Stimulated activated CD8-positive, alpha-beta memory T cell treated with anti-CD3 and anti-CD28 coated beads, Interleukin-15, amount 100 ng/mL, for 4 hours (primary cell): Measurements from ENCODE around the gene GZMH.
A peak's percentile ranks its signal among the peaks of the same experiment; 100 is the strongest.
"Not testable (repeated sequence)": the region's sequence is repeated elsewhere in the genome, so short reads cannot be mapped to it uniquely, and the experiment has no call there.

Experiments
- DNase-seq, 2 donors: peaks; one replicate each; pipeline ENCODE4 v3.0.0-alpha.2; 2020; ENCODE audit warnings: low read depth in 2 of 2

The GZMH gene, protein sequence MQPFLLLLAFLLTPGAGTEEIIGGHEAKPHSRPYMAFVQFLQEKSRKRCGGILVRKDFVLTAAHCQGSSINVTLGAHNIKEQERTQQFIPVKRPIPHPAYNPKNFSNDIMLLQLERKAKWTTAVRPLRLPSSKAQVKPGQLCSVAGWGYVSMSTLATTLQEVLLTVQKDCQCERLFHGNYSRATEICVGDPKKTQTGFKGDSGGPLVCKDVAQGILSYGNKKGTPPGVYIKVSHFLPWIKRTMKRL

DNA sequence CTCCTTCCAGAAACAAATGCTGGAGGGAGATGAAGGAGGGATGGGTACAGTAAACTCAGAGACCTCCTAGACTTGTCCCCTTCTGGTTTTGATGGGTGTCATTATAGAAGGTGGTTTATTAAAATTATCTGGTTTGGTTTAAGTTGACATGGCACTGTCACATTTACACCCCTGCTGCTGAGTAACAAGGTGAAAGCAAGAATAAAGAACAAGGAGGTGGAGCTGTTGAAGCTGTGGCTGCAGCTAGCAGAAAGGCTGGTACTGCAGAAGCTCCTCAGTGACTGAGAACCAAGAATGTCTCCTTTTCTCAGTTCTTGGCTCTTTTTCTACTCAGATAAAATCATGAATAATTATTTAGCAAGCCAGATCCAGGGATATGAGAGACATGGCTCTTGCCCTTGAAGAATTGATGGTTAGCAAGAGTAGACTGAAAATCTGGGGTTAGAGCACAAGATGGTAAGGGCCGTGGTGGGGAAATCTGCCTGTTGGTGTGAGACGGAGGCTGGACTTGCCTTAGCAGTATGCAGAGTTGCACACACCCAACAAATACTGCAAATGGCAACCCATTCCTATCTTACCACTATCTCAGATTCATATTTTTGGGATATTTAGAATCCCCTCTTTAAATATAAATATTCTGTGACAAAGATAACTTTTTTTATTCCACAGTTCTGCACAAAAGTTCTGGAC, at the start of gene GZMH:
TSS of gene GZMH (minus strand) at position 31 of the 690 bp plus-strand sequence. CDS start 72 bp downstream, outside the sequence.
- no peak for DNase-seq

DNA sequence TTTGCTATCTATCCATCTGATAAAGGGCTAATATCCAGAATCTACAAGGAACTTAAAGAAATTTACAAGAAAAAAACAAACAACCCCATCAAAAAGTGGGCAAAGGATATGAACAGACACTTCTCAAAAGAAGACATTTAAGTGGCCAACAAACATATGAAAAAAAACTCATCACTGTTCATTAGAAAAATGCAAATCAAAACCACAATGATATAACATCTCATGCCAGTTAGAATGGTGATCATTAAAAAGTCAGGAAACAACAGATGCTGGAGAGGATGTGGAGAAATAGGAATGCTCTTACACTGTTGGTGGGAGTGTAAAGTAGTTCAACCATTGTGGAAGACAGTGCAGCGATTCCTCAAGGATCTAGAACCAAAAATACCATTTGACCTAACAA, 38.9 kb upstream of the GZMH start:
- not testable (repeated sequence) for DNase-seq

DNA sequence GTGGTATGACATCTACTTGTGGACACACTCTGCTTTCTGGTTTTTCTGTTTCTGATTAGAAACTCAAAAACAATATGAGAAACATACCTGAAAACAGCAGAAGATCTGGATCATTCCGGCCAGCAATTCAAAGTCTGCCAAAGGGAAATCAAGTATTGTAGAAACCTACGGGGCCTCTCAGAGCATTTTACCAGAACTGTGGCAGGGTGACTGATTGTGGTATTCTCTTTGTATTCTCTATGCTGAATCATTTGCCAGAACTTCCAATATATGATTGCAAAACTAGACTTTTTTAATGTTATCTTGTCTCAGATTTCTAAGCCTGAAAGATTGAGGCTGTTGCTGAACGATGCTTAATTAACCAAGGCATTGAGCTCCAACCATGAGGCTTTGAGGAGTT, 30.4 kb upstream of the GZMH start:
- no peak for DNase-seq

DNA sequence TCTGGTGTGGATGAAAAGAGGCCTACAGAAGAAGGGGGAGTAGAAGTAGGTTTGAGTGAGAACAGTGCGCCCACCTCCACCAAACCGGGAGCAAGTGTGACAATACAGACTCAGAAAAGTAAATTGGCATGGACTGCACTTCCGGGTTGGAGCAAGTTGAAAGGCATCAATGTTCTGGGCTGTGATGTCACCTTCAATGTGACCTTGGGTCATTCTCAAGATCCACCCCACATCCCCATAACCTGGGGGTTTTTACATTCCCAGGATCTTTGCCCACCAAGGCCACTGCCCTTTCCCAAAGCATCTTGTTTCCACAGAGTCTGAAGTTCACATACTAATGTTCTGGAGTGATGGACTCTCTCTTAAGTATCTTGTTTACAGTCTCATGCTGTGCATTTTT, 29.8 kb upstream of the GZMH start:
- DNase-seq = no peak

DNA sequence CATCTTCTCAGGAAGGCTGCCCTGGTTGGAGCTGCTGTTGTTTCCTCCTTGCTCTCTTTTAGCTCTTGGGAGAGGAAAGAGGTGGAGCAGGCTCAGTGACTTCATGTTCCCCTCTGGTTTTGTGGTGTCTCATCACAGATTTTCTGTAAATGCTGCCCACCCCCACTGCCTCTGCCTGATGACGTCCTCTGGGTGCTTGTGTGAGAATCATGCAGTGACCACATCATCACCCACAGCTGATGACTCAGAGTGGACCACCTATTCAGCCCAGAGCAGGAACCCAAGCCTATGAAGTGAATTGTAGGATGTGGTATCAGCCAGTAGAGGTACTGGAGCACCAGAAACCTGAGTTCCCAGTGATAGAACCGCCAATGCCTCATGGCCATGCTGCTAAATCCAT, 24.7 kb upstream of the GZMH start, which contains the start of gene GZMB:
TSS of gene GZMB (minus strand) at position 33 of the 400 bp plus-strand sequence. CDS start at position 3, 30 bp downstream.
- peak; percentile 68 to 84 for DNase-seq

DNA sequence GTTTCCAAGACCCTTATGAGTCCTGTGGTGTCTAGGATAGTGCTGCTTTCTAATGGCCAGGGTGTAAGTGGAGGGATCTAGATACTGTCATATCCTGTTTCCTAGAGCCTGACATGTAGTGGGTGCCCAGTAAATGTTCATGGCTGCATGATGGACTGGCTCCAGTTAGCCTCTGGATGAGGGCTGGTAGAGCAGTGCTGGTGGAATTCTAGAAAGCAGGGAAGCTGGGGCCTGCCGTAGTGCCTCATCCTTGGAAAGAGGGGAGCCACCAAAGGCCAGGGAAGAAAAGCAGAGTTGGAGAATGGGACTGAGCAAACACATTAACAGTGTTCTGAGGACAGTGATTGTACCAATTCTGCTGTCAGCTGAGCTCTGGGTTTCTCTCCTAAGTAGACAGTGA, 23.9 kb upstream of the GZMH start:
- no peak for DNase-seq

DNA sequence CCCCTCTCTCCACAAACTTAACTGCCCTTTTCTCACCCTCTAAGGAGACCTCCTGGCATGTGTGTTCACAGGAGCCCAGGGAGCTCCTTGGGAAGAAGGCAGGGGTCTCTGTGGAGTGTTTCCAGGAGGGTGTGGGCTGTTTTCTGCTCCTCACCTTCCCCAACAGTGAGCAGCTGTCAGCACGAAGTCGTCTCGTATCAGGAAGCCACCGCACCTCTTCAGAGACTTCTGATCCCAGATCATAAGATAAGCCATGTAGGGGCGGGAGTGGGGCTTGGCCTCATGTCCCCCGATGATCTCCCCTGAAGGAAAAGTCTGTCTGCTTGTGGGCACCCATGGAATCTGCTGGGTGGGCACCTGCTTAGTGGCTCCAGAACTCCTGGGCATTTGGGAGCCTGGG, 23.3 kb upstream of the GZMH start:
- no peak for DNase-seq

DNA sequence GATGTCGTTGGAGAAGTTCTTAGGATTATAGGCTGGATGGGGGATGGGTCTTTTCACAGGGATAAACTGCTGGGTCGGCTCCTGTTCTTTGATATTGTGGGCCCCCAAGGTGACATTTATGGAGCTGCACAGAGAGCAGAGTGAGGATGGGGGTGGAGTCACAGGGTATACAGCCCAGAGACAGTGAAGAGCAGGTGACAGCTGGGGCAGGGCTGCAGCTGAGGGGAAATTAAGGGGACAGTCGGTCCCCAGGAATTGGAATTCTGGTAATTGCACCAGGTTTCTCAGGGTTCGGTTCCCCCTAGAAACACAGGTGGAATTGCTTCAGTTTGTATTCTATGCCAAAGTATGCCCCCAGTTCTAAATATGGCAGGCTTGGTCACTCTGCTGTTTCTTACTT, 22.9 kb upstream of the GZMH start:
- DNase-seq = no peak

DNA sequence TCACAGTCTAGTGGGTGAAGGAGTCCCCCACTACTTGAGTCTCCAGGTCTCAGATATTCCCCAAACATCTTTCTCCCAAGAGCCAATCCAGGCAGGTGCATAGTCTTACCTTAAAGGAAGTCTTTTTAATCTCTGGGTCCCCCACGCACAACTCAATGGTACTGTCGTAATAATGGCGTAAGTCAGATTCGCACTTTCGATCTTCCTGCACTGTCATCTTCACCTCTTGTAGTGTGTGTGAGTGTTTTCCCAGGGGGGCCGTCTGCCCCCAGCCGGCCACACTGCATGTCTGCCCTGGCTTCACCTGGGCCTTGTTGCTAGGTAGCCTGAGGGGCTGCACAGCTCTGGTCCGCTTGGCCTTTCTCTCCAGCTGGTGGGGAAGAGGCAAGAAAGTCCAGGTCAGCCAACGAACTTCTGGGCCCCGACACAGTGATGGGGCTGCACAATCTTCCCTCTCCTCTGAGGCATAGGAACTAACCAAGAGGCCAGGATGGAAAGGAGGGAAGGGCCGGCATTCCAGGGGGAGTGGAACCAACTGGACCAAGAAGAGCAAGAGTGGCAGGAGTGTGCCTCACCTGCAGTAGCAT, 22.4 kb upstream of the GZMH start:
- no peak for DNase-seq

DNA sequence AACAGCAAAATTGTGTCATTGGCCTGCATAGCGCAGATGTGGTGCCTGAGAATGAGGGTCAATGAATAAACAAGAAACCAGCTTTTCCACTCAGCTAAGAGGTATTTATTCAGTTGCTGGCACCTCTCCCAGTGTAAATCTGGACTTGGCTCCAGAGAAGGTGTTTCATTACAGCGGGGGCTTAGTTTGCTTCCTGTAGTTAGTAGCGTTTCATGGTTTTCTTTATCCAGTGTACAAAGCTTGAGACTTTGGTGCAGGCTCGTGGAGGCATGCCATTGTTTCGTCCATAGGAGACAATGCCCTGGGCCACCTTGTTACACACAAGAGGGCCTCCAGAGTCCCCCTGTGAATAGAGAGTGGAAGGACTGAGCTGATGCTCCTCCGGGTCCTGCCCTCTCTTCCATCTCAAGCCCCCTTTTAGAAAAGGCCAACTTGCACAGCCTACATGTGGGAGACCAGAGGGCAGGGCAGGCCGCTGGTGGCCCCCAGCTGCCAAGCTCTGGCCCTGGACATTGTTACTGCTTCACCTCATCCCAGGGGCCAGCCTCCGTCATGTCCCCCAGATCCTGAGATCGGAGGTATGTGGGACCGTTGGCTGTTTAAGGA, 21.5 kb upstream of the GZMH start:
- no peak for DNase-seq

DNA sequence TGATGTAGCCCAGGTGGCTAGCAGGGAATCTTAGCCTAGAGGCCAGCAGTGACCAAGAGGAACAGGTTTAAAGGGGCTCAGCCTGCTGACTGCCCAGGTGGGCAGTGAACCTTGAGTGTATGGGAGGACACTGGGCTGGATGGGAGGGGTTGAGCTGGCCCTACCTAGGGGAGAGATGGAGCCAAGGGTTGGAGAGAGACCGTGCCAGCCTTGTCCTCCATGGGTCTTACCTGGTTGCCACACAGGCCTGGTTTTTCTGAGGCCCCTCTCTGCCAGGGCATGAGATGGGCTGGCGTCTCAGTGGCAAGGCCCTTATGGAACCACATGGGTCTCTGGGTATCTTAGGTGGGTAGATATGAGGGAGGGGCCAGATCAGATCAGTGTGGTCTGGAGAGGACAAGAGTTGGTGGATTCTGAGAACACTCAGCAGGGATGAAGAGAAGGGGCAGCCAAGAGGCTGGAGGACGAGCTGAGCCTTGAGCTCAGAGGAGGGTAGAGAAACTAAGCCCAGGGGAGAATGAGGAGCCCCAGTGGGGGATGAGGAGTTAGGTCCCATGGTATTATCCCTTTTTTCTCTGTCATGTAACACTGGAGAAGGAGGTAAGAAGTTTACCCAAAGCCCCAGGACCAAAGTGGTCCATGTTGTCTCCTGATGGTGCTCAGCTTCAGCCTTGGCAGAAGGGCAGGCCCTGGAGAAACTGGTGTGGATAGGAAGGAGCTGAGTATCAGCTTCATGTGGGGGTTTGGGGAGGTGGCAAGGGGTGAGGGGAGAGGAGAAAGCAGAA, 20.8 kb upstream of the GZMH start:
- no peak for DNase-seq

DNA sequence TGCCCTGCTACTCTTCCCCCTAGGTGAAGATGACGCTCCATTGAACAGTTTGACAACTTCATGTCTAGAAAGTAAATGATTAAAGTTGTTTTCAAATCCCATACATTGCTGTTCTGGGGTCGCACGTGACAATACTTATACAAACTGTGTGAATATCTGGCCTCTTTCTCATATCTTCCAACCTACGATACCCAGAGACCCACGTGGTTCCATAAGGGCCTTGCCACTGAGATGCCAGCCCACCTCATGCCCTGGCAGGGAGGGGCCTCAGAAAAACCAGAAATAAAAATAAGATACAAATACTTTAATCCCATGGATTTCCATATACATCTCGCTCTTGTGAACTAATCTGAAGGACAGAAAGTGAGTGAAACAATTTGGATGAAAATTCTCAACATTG, 20.0 kb upstream of the GZMH start:
- DNase-seq = no peak

DNA sequence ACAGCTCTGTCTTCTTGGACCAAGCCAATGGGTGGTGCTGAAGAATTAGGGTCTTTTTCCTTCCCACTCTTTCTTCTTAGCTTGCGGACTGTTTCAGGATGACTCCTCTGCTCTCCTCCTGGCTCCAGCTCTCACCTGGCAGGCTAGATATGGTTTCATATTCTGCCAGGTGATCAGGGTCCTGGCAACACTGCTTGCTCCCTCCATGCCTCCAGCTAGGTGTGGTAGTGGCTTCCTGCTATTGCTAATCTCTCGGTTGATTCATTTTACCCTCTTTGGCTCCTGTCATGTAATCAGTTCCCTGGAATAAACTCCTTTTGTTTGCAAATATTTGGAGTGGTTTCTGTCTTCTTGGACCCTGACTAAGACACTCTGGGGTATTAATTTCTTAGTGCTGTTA, 4.3 kb upstream of the GZMH start:
- no peak for DNase-seq

DNA sequence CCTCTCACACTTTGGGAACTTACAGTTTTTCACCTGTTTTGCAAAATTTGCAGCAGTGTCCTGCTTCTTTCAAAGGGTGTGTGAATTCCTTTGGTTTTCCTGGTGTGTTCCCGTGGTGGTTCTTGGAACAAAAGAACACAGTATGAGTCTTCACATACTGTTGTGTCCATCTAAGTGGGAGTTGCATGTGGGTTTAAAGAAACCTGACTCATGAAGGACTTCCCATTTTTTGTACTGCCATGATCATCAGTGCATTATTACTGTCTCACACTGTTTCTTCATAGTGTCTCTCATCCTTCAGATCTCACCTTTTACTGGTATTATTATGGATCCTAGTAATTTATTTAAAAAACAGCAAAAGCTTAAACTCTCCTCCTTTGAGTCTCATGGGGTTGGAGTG, 3.8 kb upstream of the GZMH start:
- no peak for DNase-seq

DNA sequence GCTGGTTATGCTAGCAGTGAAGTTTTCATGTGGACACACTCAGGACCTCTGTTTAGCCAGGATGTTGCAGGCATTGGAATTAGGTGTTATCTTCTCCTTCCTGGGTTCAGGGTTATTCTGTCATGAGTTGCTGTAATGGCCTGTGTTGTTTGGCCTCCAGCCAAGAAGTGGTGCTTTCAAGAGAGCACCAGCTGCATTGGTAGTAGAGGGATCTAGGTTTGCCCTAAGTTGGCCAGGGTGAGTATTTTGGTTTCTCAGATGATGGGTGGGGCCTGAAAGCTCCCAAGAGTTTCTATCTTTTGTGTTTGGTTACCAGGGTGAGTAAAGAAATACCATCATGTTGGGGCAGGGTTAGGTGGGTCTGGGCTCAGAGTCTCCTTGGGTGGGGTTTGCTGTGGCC, 2.7 kb upstream of the GZMH start:
- no peak for DNase-seq

DNA sequence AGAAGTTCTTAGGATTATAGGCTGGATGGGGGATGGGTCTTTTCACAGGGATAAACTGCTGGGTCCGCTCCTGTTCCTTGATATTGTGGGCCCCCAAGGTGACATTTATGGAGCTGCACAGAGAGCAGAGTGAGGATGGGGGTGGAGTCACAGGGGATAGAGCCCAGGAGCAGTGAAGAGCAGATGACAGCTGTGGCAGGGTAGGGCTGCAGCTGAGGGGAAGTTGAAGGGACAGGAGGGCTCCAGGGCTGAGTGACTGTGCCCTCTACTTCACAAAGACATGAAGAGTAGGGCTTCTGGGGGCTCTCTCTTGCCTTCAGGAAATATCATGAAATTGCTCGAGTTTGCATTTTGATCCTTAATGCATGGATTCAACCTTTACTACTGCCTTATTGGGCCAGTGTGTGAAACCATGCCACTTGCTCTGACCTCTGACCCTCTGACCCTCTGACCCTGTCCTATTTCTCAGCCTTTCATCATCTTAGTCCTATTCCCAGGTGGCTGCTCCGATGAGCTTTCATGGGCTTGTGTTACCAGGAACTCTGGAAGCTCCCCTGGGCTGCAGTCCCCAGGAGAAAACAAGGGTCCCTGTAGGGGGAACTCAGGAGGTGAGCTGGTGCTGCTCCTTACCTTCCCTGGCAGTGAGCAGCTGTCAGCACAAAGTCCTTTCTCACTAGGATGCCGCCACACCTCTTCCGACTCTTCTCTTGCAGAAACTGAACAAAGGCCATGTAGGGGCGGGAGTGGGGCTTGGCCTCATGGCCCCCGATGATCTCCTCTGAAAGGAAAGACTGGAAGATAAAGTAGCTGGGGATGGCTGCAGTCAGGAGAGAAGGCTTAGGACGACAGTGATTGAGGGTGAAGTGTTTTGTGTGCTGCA, 1.6 kb downstream of the GZMH start:
- no peak for DNase-seq

DNA sequence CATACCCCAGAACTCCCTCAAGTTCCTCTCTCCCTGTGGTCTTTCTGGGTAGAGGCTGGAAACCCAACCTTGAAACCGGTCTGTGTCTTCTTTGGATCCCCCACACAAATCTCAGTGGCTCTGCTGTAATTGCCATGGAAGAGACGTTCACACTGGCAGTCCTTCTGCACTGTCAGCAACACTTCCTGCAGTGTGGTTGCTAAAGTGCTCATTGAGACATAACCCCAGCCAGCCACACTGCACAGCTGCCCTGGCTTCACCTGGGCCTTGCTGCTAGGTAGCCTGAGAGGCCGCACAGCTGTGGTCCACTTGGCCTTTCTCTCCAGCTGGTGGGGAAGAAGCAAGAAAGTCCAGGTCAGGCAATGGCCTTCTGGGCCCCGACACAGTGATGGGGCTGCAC, 2.4 kb downstream of the GZMH start:
- DNase-seq = no peak

DNA sequence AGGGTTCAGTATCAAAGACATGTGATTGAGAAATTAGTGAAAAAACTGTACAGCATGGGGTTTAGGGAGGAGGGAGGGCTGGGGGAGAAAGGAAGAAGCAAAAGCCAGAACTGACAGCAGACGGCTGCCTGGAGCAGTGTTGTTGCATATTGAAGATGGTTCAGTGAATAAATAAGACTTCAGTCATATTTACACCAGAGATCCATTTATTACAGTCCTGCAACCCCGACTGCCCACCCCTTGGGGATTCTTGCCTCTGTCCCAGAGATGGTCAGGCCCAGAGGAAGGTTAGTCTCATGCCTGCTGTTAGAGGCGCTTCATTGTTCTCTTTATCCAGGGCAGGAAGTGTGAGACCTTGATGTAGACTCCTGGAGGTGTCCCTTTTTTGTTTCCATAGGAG, 3.2 kb downstream of the GZMH start:
- DNase-seq = no peak

DNA sequence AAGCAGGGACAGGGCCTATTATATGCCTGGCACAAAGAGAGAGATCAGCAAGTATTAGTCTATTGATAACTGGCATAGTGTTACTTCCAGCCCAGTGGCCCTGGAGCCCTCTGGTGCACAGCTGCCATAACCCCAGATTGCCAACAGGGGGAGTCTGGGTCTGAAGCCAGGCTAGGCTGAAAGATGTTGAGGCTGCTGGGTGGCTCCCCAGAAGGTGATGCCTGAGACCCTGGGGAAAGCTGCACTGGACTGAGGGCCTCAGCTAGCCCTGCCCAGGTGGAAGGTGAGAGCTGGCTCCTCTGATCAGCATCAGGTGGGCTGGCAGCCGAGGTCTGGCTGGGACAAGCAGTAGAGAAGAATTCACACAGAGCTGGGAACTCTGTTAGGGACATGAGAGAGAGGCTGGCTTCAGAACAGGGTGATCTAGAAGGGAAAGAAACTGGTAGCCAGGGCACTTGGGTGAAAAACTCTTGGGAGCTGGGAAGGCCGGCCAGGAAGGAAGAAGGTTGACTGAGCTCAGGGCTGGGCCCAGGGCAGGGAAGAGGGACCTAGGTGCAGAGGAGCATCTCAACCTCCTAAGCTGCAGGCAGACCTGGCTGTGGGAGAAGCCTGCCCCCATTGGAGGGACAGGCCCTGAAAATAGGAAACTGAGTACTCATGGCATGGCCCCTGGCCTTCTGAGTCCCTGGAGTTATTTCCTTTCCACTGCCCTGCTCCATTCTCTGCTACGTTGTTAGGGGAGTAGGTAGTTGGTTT, 3.9 kb downstream of the GZMH start:
- DNase-seq = peak; percentile 46 to 56

DNA sequence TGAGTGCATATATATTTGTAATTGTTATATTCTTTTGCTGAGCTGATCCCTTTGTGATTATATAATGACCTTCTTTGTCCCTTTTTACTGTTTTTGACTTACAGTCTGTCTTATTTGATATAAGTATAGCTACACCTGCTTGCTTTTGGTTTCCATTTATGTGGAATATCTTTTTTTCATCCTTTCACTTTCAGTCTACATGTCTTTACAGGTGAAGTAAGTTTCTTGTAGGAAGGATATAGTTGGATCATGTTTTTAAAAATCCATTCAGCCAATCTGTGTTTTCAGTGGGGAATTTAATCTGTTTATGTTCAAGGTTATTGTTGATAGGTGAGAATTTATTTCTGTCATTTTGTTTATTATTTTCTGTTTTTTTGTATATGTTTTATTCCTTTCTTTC, 12.1 kb downstream of the GZMH start:
- no peak for DNase-seq
